ENCODE measurements around the gene C17orf58.
"Not testable (repeated sequence)": the region's sequence is repeated elsewhere in the genome, so short reads cannot be mapped to it uniquely, and the experiment has no call there.

C17orf58 gene

GRCh38 chr17:67996301-67997171 lies at the start of gene C17orf58:
C17orf58 (minus strand) TSS chr17:67996469; CDS start chr17:67996198, 271 bp downstream.
- not testable (repeated sequence) for H3K9me3 ChIP-seq, H3K36me3 ChIP-seq, H3K27ac ChIP-seq
- peaks cover 30 to 32% of the 10 kb centered on the region in 2 experiments for H3K4me1 ChIP-seq (ENCODE audit: control insufficient read depth in 1 of 2, insufficient read depth in 1 of 2, low read depth in 1 of 2, low read length in 1 of 2)
- H3K4me3 ChIP-seq (ENCODE audit: low read depth in 1 of 2, low read length in 1 of 2): peak within 1 kb of the TSS; percentile 22 to 57
- peaks cover 57% of the 10 kb centered on the region for H3K27me3 ChIP-seq

- peak overlapping the region; percentile 63 for H3K27ac ChIP-seq
- H3K4me1 ChIP-seq (ENCODE audit: control insufficient read depth in 1 of 2, insufficient read depth in 1 of 2, low read depth in 1 of 2, low read length in 1 of 2): peaks cover 17 to 18% of the 10 kb centered on the region in 2 experiments
- TF ChIP-seq CTCF (IDR thresholded peaks at IDR 0.05): no peak
- H3K4me3 ChIP-seq (ENCODE audit: low read depth in 1 of 2, low read length in 1 of 2): peak overlapping the region; percentile 96 to 98
- H3K36me3 ChIP-seq: peaks cover 7% of the 10 kb centered on the region
- H3K9me3 ChIP-seq: no peaks in the 10 kb centered on the region
- H3K27me3 ChIP-seq: no peaks in the 10 kb centered on the region
Observed at GRCh38 chr17:68036304-68037147, 40.3 kb upstream of the C17orf58 start.

- peaks cover 17 to 18% of the 10 kb centered on the region in 2 experiments for H3K4me1 ChIP-seq (ENCODE audit: control insufficient read depth in 1 of 2, insufficient read depth in 1 of 2, low read depth in 1 of 2, low read length in 1 of 2)
- no peaks in the 10 kb centered on the region for H3K36me3 ChIP-seq
- H3K27me3 ChIP-seq: no peaks in the 10 kb centered on the region
- H3K4me3 ChIP-seq (ENCODE audit: low read depth in 1 of 2, low read length in 1 of 2): peak within 1 kb of the TSS; percentile 96 to 98
- H3K9me3 ChIP-seq: no peaks in the 10 kb centered on the region
- TF ChIP-seq CTCF (IDR thresholded peaks at IDR 0.05): peak; percentile 40
- H3K27ac ChIP-seq: peak within 1 kb of the TSS; percentile 63
Observed at GRCh38 chr17:68035523-68036303, 39.4 kb upstream of the C17orf58 start, which contains the start of gene KPNA2. KPNA2 (plus strand) TSS chr17:68035735; CDS start chr17:68037133, 1,398 bp downstream.

DNA sequence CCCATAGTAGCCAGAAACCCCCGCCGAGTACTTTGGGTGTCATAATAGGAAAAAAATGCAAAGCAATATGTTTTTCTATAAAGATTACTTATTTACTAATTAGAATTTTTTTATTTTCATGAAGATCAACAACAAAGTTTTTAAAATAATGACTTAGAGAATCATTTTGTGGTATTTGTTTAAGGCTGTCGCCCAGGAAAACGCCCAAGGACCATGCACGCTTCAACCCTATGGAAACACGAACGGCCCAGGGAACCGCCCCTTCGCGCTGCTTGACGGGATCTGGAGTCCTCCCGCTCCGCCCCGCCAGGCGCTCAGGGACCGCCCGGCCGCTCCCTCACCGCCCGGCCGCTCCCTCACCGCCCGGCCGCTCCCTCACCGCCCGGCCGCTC lies 38.9 kb upstream of the C17orf58 start:
- Histone ChIP-seq H3K9me3 (no peaks in the 10 kb centered on the region), H3K27ac (peak overlapping the region; percentile 15), H3K4me3 (ENCODE audit: low read depth in 1 of 2, low read length in 1 of 2) (peak overlapping the region; percentile 96 to 98), H3K27me3 (no peaks in the 10 kb centered on the region), H3K36me3 (no peaks in the 10 kb centered on the region), H3K4me1 (ENCODE audit: control insufficient read depth in 1 of 2, insufficient read depth in 1 of 2, low read depth in 1 of 2, low read length in 1 of 2) (peaks cover 17 to 18% of the 10 kb centered on the region in 2 experiments)
- peak; percentile 50 for TF ChIP-seq CTCF (IDR thresholded peaks at IDR 0.05)

GRCh38 chr17:68034452-68034776 lies 38.1 kb upstream of the C17orf58 start:
- peaks cover 17 to 18% of the 10 kb centered on the region in 2 experiments for H3K4me1 ChIP-seq (ENCODE audit: control insufficient read depth in 1 of 2, insufficient read depth in 1 of 2, low read depth in 1 of 2, low read length in 1 of 2)
- no peaks in the 10 kb centered on the region for H3K9me3 ChIP-seq
- TF ChIP-seq CTCF (IDR thresholded peaks at IDR 0.05): no peak
- no peaks in the 10 kb centered on the region for H3K36me3 ChIP-seq
- no peak overlapping the region for H3K4me3 ChIP-seq (ENCODE audit: low read depth in 1 of 2, low read length in 1 of 2)
- no peak overlapping the region for H3K27ac ChIP-seq
- no peaks in the 10 kb centered on the region for H3K27me3 ChIP-seq

Measured in neutrophil (primary cell).